Activated CD8-positive, alpha-beta T cell treated with anti-CD3 and anti-CD28 coated beads, Interleukin-2, amount 10 ng/mL, durations not matched to agents 7 days and 5 days (primary cell): ENCODE measurements around the gene SPTBN1. TPM values are rescaled to one million over a fixed set of nuclear protein-coding genes. Genes with fewer than 3 reads are reported as not detected.
"Not testable (repeated sequence)": the region's sequence is repeated elsewhere in the genome, so short reads cannot be mapped to it uniquely, and the experiment has no call there.

Source experiments
- ATAC-seq: fragments of 150-1000 bp; cut with Tn5 transposase; one replicate; pipeline ENCODE4 v1.10.0; 2021; ENCODE audit warnings: moderate library complexity
- CTCF ChIA-PET: fragments of 350-600 bp; sonication (Branson Sonifier 250); formaldehyde crosslinking; loops from one replicate; lab custom pipeline; 2021; ENCODE audit warnings: antibody characterized with exemption; lab: Charles Lee
- POLR2A ChIA-PET: fragments of 350-600 bp; sonication (Branson Sonifier 250); formaldehyde crosslinking; loops from one replicate; lab custom pipeline; 2021; ENCODE audit warnings: antibody characterized with exemption; lab: Charles Lee
- DNase-seq: peaks from one replicate; pipeline ENCODE4 v3.0.0-alpha.2; 2020
- H3K27ac Mint-ChIP-seq: one replicate; pipeline ENCODE4 v1.8.0; 2021; ENCODE audit warnings: mild to moderate bottlenecking, mixed read lengths
- H3K27me3 Mint-ChIP-seq: one replicate; pipeline ENCODE4 v1.8.0; 2021; ENCODE audit warnings: low read depth, mixed read lengths
- H3K36me3 Mint-ChIP-seq: one replicate; pipeline ENCODE4 v1.8.0; 2021; ENCODE audit warnings: low read depth, mixed read lengths
- H3K4me1 Mint-ChIP-seq: one replicate; pipeline ENCODE4 v1.8.0; 2021; ENCODE audit warnings: low read depth, mixed read lengths
- H3K4me3 Mint-ChIP-seq: one replicate; pipeline ENCODE4 v1.8.0; 2021; ENCODE audit warnings: mild to moderate bottlenecking, mixed read lengths
- H3K9me3 Mint-ChIP-seq: one replicate; pipeline ENCODE4 v1.8.0; 2022; ENCODE audit warnings: mixed read lengths; ENCODE audit not compliant: insufficient read depth
- total RNA-seq, 2 experiments: library from RNA; stranded (reverse); gene quantifications; one replicate each; pipeline ENCODE4 v1.2.3, GENCODE V29; 2021

SPTBN1 gene
- total RNA-seq, 2 experiments from 2014 or later: 140 to 147 TPM

- Mint-ChIP-seq H3K27ac (no peak overlapping the region), H3K4me3 (no peak overlapping the region), H3K36me3 (no peaks in the 10 kb centered on the region), H3K4me1 (peaks cover 21% of the 10 kb centered on the region), H3K27me3 (peaks cover 9% of the 10 kb centered on the region), H3K9me3 (no peaks in the 10 kb centered on the region)
- POLR2A ChIA-PET: interaction anchor here (1.0 to 3.2 kb wide), 2 partner anchors 36 to 183 kb away, joined by 3 to 19 read pairs; no protein-coding TSS in a partner anchor
- ATAC-seq (no peak), DNase-seq (no peak)
- CTCF ChIA-PET: interaction anchor here (0.6 to 5.7 kb wide), 35 partner anchors 8 to 483 kb away, joined by 3 to 113 read pairs (median 4); no protein-coding TSS in a partner anchor
These were observed 67.3 kb downstream of the SPTBN1 start for GRCh38 chr2:54523324-54523959.

GRCh38 chr2:54524226-54524991, 68.3 kb downstream of the SPTBN1 start:
- DNase-seq: no peak
- Mint-ChIP-seq H3K27ac (no peak overlapping the region), H3K9me3 (no peaks in the 10 kb centered on the region), H3K4me3 (no peak overlapping the region), H3K27me3 (peaks cover 4% of the 10 kb centered on the region), H3K4me1 (peaks cover 23% of the 10 kb centered on the region), H3K36me3 (no peaks in the 10 kb centered on the region)
- CTCF ChIA-PET: interaction anchor here (0.6 to 5.7 kb wide), 22 partner anchors 13 to 417 kb away, joined by 3 to 113 read pairs (median 5); no protein-coding TSS in a partner anchor
- POLR2A ChIA-PET: interaction anchor here (1.0 to 3.2 kb wide), 2 partner anchors 35 to 182 kb away, joined by 3 to 19 read pairs; no protein-coding TSS in a partner anchor
- ATAC-seq: no peak

DNA sequence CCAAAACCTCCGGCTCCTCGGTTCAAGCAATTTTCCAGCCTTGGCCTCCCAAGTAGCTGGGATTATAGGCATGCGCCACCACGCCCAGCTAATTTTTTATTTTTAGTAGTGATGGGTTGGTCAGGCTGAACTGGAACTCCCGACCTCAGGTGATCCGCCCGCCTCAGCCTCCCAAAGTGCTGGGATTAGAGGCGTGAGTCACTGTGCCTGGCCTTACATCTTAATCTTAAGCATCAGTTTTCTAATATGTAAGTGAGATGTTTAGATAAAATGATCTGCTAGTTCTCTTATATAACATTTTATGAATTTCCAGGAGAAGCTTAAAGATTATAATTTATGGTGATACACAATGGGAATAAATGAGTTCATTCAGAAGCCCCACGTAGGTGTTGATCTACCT, 69.2 kb downstream of the SPTBN1 start:
- peaks cover 28% of the 10 kb centered on the region for H3K4me1 Mint-ChIP-seq
- no peak for DNase-seq
- CTCF ChIA-PET: interaction anchor here (0.8 to 5.7 kb wide), 9 partner anchors 14 to 418 kb away, joined by 3 to 113 read pairs (median 4); no protein-coding TSS in a partner anchor
- POLR2A ChIA-PET: interaction anchor here (3.2 kb wide), 1 partner anchor 34 kb away, joined by 19 read pairs; no protein-coding TSS in a partner anchor
- H3K27ac Mint-ChIP-seq: no peak overlapping the region
- no peaks in the 10 kb centered on the region for H3K9me3 Mint-ChIP-seq
- no peaks in the 10 kb centered on the region for H3K36me3 Mint-ChIP-seq
- no peaks in the 10 kb centered on the region for H3K27me3 Mint-ChIP-seq
- ATAC-seq: no peak
- no peak overlapping the region for H3K4me3 Mint-ChIP-seq

DNA sequence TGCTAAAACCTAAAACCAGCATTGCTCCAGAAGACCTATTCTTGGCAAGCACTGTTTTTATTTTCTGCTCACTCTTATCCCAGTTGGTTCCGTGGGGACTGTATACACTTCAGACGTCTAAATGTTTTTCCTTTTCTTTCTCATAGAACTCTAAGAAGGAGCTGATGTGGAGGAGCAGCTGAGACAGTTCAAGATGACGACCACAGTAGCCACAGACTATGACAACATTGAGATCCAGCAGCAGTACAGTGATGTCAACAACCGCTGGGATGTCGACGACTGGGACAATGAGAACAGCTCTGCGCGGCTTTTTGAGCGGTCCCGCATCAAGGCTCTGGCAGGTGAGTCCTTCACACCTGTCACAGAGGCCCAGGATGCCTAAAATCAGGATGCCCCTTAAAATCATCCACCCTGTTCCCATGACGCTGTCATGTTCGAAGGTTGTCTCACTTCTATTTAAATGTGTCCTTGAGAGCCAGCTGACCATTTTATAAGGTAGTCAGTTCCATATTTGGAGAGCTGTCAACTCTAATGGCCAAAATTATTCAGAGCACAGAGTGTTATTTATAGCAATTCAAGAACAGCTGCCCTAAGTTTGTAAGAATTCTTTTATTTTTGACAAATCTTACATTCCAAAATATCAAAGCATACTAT, 70.2 kb downstream of the SPTBN1 start:
- Mint-ChIP-seq H3K27ac (no peak overlapping the region), H3K4me1 (peaks cover 30% of the 10 kb centered on the region), H3K27me3 (no peaks in the 10 kb centered on the region), H3K4me3 (no peak overlapping the region), H3K9me3 (no peaks in the 10 kb centered on the region), H3K36me3 (no peaks in the 10 kb centered on the region)
- ChIA-PET CTCF (interaction anchor here (1.0 to 5.7 kb wide), 3 partner anchors 139 to 420 kb away, joined by 3 to 113 read pairs (median 53); no protein-coding TSS in a partner anchor), POLR2A (interaction anchor here (1.2 kb wide), 1 partner anchor 33 kb away, joined by 3 read pairs; no protein-coding TSS in a partner anchor)
- no peak for DNase-seq
- no peak for ATAC-seq

DNA sequence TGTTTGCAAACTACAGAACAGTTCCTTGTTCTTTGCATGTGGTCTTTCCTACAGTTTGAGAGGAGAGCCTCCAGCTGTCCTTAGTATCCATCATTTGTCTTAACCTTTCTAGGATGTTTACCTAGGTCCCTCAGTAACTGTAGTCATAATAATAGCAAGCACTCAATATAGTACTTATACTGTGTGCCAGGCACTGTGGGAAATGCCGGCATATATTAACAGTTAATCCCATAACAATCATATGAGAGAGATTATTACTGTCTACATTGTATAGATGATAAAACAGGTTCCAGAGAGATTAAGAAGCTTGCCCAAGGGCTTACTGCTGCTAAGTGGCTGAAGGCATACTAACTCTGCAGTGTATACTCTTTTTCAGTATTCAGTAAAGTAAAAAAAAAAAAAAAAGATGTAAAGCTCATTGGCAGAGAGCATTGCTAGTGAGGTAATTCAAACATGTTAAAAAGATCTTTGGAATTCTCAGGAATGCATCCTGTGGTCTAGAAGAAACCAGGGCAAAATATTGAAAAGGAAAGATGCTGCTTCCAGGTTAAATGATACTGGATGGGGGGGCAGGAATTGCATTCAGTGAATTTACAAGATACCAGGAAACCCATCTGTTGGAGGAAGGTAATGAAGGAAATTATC, 72.3 kb downstream of the SPTBN1 start:
- DNase-seq: no peak
- ATAC-seq: no peak
- CTCF ChIA-PET: interaction anchor here (1.3 kb wide), 1 partner anchor 176 kb away, joined by 5 read pairs; no protein-coding TSS in a partner anchor
- POLR2A ChIA-PET: interaction anchor here (0.9 kb wide), 1 partner anchor 31 kb away, joined by 4 read pairs; no protein-coding TSS in a partner anchor
- Mint-ChIP-seq H3K27me3 (no peaks in the 10 kb centered on the region), H3K4me3 (no peak overlapping the region), H3K9me3 (no peaks in the 10 kb centered on the region), H3K36me3 (no peaks in the 10 kb centered on the region), H3K4me1 (peaks cover 19% of the 10 kb centered on the region), H3K27ac (no peak overlapping the region)

DNA sequence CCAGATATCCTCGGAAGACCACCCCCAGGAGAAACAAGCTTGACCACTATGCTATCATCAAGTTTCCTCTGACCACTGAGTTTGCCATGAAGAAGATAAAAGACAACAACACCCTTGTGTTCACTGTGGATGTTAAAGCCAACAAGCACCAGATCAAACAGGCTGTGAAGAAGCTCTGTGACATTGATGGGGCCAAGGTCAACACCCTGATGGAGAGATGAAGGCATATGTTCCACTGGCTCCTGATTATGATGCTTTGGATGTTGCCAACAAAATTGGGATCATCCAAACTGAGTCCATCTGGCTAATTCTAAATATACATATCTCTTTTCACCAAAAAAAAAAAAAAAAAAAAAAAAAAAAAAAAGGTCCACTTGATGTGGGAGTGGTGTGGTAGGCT, 73.4 kb downstream of the SPTBN1 start:
- CTCF ChIA-PET: interaction anchor here (1.6 kb wide), 1 partner anchor 175 kb away, joined by 9 read pairs; no protein-coding TSS in a partner anchor

DNA sequence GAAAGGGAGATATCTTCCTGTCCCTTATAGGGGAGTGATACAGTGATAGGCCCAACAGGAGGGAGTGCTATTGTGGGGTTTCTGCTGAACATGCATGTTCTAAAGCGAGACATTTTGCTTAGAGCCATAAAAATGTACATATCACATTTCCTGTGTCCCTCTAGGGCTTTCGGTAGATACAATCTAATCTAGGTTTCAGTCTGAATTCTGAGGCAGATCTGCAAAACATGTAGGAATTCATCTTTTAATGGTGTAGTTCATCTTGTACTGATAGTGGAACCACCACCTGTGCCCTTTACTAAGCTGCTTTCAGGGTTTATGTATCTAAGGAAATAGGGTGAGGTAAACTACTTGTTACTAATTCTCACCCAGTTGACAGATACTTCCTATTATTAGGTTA, 73.8 kb downstream of the SPTBN1 start:
- H3K27me3 Mint-ChIP-seq: peaks cover 4% of the 10 kb centered on the region
- no peak overlapping the region for H3K4me3 Mint-ChIP-seq
- H3K36me3 Mint-ChIP-seq: no peaks in the 10 kb centered on the region
- no peak overlapping the region for H3K27ac Mint-ChIP-seq
- peaks cover 9% of the 10 kb centered on the region for H3K4me1 Mint-ChIP-seq
- POLR2A ChIA-PET: interaction anchor here (1.5 kb wide), 1 partner anchor 29 kb away, joined by 8 read pairs; no protein-coding TSS in a partner anchor
- ATAC-seq (no peak), DNase-seq (no peak)
- CTCF ChIA-PET: interaction anchor here (1.3 to 1.6 kb wide), 2 partner anchors 135 to 175 kb away, joined by 3 to 9 read pairs; no protein-coding TSS in a partner anchor
- H3K9me3 Mint-ChIP-seq: no peaks in the 10 kb centered on the region

More for the DNA sequence above, 73.4 kb downstream of the SPTBN1 start:
- H3K27ac Mint-ChIP-seq, H3K36me3 Mint-ChIP-seq, H3K9me3 Mint-ChIP-seq, ATAC-seq, H3K4me3 Mint-ChIP-seq, H3K27me3 Mint-ChIP-seq, DNase-seq: not testable (repeated sequence)
- POLR2A ChIA-PET: interaction anchor here (1.5 kb wide), 1 partner anchor 30 kb away, joined by 8 read pairs; no protein-coding TSS in a partner anchor
- H3K4me1 Mint-ChIP-seq: peaks cover 13% of the 10 kb centered on the region

- no peak for DNase-seq
- ChIA-PET CTCF (interaction anchor here (1.0 to 1.5 kb wide), 3 partner anchors 9 to 88 kb away, joined by 3 read pairs; no protein-coding TSS in a partner anchor), POLR2A (no interaction called here)
- H3K4me1 Mint-ChIP-seq: peaks cover 9% of the 10 kb centered on the region
- no peaks in the 10 kb centered on the region for H3K9me3 Mint-ChIP-seq
- ATAC-seq: no peak
- H3K27me3 Mint-ChIP-seq: peaks cover 4% of the 10 kb centered on the region
- no peak overlapping the region for H3K4me3 Mint-ChIP-seq
- H3K27ac Mint-ChIP-seq: no peak overlapping the region
- no peaks in the 10 kb centered on the region for H3K36me3 Mint-ChIP-seq
These were observed 75.4 kb downstream of the SPTBN1 start for GRCh38 chr2:54531558-54531957.

- H3K27me3 Mint-ChIP-seq: peaks cover 7% of the 10 kb centered on the region
- H3K27ac Mint-ChIP-seq: no peak overlapping the region
- CTCF ChIA-PET: interaction anchor here (1.6 kb wide), 1 partner anchor 131 kb away, joined by 6 read pairs; no protein-coding TSS in a partner anchor
- POLR2A ChIA-PET: interaction anchor here (1.5 kb wide), 1 partner anchor 24 kb away, joined by 3 read pairs; no protein-coding TSS in a partner anchor
- no peaks in the 10 kb centered on the region for H3K9me3 Mint-ChIP-seq
- ATAC-seq: no peak
- H3K4me3 Mint-ChIP-seq: no peak overlapping the region
- no peak for DNase-seq
- H3K4me1 Mint-ChIP-seq: peaks cover 8% of the 10 kb centered on the region
- H3K36me3 Mint-ChIP-seq: no peaks in the 10 kb centered on the region
These were observed 78.1 kb downstream of the SPTBN1 start for GRCh38 chr2:54534221-54534620.

DNA sequence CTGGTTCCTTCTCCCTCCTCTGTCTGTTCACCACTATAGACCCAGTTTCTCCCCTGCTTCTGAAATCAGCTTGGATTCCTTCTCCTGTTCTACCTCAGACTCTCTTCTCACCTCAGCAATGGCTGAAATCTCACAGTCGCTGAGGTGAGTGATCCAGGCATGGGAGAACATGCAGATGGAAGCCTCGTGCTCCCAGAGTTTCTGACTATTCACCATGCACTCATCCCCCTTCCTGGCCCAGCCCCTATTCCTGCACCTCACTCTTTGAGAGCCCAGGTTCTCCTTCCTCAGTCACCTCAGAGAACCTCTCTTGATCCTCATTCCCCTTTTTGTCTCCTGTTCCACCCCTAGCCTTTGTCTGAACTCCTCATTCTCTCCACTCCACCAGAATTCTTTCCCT, 78.5 kb downstream of the SPTBN1 start:
- no peaks in the 10 kb centered on the region for H3K9me3 Mint-ChIP-seq
- DNase-seq (no peak), ATAC-seq (no peak)
- no peaks in the 10 kb centered on the region for H3K36me3 Mint-ChIP-seq
- ChIA-PET CTCF (interaction anchor here (1.6 kb wide), 1 partner anchor 131 kb away, joined by 6 read pairs; no protein-coding TSS in a partner anchor), POLR2A (interaction anchor here (1.5 kb wide), 1 partner anchor 24 kb away, joined by 3 read pairs; no protein-coding TSS in a partner anchor)
- H3K27me3 Mint-ChIP-seq: peaks cover 7% of the 10 kb centered on the region
- no peak overlapping the region for H3K27ac Mint-ChIP-seq
- peaks cover 5% of the 10 kb centered on the region for H3K4me1 Mint-ChIP-seq
- H3K4me3 Mint-ChIP-seq: no peak overlapping the region
